GM08714 (cell line): ENCODE data around the gene CTCF.

Experiments
- H3K4me3 ChIP-seq: fragments of 200-500 bp; sonication (Bioruptor generic); 2 replicates; pipeline ENCODE4 v1.5.1; 2014; ENCODE audit warnings: mild to moderate bottlenecking, low read length, inconsistent platforms
- ZNF274 ChIP-seq: IDR thresholded peaks from 2 replicates; pipeline ENCODE4 v1.6.1; 2012; ENCODE audit warnings: mild to moderate bottlenecking, low read depth, low read length

The CTCF gene

DNA sequence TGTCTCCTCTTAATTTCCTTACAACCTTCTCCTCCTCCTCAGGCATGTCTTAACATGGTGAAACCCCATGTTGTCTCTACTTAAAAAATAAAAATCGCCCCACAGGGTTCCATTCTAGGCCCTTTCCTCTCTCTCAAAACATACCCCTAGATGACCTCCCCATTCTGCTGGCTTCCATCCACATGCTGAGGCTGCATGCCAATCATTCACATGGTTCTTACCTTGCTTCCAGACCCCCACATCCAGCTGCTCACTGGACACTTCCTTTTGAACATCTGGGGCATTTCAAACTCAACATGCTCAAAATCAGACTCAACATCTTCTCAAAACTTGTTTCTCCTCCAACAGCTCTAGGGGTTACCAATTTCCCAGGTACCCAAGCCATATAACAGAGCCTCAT is 12.4 kb upstream of the CTCF start:
- TF ChIP-seq ZNF274 = no peak
- no peak overlapping the region for H3K4me3 ChIP-seq

- H3K4me3 ChIP-seq = no peak overlapping the region
- TF ChIP-seq ZNF274 = no peak
Observed at GRCh38 chr16:67551091-67551490, 11.2 kb upstream of the CTCF start.

DNA sequence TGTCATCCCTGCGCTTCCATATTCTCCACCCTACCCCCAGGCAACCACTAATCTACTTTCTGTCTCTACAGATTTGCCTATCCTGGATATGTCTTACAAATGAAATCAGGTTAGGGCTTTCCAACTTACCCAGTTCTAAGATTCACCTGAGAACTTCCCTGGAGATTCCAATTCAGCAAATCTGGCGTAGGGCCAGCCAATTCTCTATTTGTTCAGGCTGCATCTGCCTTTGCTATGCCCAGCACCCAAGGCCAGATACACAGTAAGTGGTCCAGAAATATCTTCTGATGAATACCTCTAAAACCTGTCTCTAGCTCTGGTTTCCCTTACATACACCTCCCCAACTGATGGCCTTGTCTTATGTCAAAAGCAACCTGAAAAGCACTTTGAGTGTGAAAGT is 10.4 kb upstream of the CTCF start:
- H3K4me3 ChIP-seq = no peak overlapping the region

DNA sequence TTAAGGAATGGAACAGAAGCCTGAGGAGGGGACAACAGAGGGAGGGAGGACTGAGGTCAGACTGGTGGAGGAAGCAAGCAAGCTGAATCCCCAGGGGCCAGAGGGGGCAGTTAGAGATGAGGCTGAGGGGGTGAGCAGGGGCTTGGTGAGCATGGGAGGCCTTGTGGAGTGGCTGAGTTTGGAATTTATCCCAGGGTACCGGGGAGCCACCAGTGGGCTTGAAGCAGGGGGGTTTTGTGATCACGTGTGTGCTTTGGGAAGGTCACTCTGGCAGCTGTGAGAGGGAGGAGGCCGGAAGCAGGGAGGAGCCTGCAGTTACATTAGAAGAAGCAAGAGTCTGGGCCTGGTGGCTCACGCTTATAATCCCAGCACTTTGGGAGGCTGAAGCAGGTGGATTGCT is 9.8 kb upstream of the CTCF start:
- H3K4me3 ChIP-seq = no peak overlapping the region
- TF ChIP-seq ZNF274 = no peak

More for the DNA sequence above, 10.4 kb upstream of the CTCF start:
- TF ChIP-seq ZNF274 = no peak

DNA sequence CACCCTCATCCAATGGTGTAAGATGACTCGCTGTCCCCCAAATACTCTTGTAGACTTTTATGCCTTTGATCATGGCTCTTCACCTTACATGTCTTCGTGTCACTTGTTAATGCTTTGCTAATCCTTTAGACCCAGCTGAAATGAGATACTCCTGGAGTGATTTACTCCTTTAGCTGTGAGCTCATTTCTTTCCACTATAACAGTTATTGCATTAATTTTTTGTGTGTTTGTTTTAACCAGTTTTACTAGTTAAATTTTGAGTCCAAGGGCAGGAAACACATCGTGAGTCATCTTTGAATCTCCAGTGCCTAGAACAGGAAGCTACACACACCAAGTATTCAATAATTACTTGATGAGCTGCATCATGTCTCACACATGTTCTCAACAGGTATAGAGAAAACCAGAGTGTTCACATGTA is 6.5 kb upstream of the CTCF start:
- TF ChIP-seq ZNF274 = no peak
- no peak overlapping the region for H3K4me3 ChIP-seq

DNA sequence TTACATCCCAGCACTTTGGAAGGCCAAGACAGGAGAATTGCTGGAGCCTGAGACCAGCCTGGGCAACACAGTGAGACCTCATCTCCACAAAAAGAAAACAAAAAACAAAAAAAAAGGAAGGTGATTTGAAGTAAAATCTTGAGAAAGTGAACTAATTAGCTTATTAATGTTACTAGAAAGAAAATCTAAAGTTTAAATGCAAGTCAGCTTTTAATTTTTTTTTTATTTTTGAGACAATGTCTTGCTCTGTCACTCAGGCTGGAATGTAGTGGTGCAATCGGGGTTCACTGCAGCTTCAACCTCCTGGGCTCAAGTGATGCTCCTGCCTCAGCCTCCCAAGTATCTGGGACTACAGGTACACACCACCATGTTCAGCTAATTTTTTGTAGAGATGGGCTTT is 3.5 kb upstream of the CTCF start:
- no peak overlapping the region for H3K4me3 ChIP-seq

DNA sequence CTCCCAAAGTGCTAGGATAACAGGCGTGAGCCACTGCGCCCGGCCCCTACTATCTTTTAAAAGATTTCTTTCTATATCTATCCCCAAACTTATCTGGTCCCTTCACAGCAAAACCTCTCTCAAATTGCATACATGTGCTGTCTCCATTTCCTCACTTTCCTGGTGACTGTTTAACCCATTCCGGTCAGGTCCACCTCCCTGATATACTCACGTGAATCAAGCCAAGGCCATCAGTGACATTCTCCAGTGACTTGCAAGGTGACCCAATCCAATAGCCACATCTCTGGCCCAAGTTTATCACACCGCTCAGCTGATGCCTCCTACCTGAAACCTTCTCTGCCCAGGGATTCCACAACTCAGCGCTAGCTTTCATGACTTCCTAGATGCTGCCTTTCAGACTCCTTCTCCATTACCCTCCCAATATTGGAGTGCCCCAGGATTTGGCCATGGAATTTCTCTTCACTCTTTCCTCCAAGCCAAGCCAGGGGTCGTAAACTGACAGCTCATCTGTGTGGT is 1.4 kb upstream of the CTCF start:
- TF ChIP-seq ZNF274 = no peak
- peak overlapping the region; percentile 76 for H3K4me3 ChIP-seq

More for the DNA sequence above, 3.5 kb upstream of the CTCF start:
- no peak for TF ChIP-seq ZNF274

DNA sequence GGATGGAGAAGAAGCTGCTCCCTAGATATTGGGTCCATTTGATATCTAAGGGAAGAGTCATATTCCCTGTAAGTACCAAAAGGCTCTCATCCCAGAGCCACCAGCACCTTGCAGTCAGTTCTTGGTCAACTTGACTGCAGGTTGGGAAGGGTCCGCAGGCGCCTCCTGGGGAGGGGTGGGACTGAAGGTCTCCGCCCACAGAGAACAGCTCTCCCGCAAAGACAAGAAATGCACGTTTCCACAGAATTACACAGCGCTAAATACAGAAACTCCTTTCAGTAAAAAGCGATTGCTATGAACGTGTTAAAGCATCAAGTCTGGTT is 864 bp upstream of the CTCF start:
- peak overlapping the region; percentile 76 for H3K4me3 ChIP-seq
- TF ChIP-seq ZNF274 = no peak

- H3K4me3 ChIP-seq = peak overlapping the region; percentile 99
- TF ChIP-seq ZNF274 = no peak
Observed at GRCh38 chr16:67561824-67562525, 351 bp upstream of the CTCF start.

DNA sequence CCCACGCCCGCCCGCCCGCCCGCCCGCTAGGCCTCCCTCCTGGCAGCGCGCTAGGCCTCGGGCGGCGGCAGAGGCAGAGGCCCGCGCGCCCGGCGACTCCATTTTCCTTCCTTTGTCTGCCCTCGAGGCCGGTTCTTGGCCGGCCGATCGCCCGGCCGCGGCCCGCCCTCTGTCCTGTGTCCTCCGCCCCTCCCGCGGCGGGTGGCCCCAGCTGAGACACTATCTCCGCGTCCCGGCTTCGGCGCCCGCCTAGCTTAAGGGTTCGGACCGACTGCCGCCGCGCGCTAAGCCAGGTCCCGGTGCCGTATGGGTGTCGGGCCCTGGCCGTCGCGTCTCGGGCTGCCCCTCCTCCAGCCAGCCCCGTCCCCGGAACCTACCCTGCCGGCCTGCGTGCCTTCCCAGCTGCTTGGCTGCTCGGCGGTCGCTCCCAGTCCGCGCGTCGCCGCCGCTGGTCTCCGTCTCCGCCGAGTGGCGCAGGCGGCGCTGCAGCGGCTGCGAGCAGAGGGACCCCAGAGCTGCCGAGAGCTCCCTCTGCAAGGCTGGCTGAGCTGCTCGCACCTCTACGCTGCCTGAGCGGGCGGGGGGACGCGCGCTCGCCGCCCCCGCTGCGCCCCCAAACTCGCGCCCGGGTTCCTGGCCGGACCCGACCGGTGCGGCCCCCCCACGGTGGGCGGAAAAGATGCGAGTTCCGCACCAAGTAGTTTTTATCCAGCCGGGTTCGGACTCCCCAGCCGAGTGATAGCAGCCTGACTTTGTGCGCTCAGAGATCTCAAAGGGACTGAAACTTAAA is 787 bp downstream of the CTCF start:
- H3K4me3 ChIP-seq = peak overlapping the region; percentile 99
- TF ChIP-seq ZNF274 = no peak

DNA sequence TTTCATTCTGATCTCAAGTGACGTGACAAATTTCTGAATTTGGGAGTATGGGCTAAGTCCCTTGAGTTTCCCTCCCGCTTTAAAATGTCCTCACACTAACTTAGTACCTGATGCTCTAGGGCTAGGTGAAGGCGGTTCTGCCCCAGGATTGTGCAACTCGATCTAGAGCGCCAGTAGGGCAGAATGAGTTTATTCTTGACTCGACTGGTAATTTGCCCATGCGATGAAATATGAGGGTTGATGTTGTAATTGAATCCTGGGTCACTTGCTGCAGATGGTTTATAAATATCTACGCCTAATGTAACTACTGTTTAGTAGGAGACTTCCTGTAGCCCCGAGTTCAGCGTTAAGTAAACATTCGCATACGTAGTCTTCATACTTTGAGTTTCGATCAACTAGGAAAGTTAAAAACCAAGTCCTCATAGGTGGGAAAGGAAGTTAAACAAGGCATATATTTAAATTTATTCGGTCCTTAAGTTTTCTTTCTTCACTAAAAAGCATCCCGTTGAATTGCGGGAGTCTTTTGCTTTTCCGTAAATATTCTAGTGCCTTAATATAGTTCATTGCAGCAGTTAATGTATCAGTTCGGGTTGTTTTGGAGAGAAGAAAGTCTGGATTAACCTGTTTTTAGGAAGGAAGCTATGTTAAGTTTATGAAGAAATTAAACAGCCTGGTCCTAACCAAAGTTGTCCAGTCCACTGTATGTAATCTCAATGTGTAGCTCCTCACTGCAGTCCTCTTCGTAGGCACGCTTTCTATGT is 1.6 kb downstream of the CTCF start:
- H3K4me3 ChIP-seq = peak overlapping the region; percentile 99
- TF ChIP-seq ZNF274 = no peak

DNA sequence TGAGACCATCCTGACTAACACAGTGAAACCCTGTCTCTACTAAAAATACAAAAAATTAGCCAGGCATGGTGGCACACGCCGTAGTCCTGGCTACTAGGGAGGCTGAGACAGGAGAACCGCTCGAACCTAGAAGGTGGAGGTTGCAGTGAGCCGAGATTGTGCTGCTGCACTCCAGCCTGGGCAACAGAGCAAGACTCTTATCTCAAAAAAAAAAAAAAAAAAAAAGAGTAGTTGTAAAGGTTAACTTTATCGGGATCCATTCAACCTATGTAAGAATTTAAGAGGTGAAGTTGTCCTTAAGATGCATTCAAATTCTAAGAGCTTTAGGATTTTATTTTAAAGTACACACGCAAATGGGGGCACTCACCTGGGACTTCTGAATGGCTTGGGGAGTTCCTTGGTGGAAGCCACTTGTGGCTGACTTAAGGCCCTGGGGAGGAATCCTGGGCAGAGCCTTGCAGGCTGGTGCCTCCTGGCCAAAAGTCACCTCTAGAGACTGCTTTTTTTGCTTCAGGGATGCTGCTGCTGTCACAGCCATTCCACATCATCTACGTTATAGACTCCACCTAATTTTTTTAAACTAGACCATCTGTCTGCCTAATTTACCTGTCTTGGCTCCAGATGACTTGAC is 3.3 kb downstream of the CTCF start:
- TF ChIP-seq ZNF274 = no peak
- peak overlapping the region; percentile 49; the same call in 1 of the 2 replicates for H3K4me3 ChIP-seq

DNA sequence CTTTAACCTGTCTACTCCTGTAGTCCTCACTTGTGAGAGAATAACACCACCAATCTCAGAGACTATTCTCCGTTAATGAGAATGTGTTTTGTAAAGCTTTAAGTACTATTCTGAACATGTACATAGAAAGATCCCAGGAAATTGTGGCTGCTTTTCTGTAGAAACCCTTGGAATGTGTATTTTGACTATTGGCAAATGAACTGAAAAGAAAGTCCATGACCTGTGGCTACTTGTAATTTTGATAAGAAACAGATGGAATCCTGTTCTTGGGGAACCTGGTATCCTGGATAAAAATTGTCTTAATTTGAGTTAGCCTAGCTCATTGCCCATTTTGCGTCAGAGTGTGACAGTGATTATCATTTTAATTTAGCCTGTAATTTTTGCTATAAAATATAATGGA is 9.1 kb downstream of the CTCF start:
- no peak for TF ChIP-seq ZNF274
- H3K4me3 ChIP-seq = no peak overlapping the region

GRCh38 chr16:67571981-67572431 is 9.7 kb downstream of the CTCF start:
- TF ChIP-seq ZNF274 = no peak
- no peak overlapping the region for H3K4me3 ChIP-seq
